HG02588 (cell line): ENCODE data around the gene TRIM8.

Experiments
- ATAC-seq: cut with Tn5 transposase; IDR thresholded peaks from one replicate; pipeline ENCODE4 v1.9.1; 2021; ENCODE audit warnings: mild to moderate bottlenecking, moderate library complexity; ENCODE audit not compliant: unreplicated experiment

TRIM8 gene

DNA sequence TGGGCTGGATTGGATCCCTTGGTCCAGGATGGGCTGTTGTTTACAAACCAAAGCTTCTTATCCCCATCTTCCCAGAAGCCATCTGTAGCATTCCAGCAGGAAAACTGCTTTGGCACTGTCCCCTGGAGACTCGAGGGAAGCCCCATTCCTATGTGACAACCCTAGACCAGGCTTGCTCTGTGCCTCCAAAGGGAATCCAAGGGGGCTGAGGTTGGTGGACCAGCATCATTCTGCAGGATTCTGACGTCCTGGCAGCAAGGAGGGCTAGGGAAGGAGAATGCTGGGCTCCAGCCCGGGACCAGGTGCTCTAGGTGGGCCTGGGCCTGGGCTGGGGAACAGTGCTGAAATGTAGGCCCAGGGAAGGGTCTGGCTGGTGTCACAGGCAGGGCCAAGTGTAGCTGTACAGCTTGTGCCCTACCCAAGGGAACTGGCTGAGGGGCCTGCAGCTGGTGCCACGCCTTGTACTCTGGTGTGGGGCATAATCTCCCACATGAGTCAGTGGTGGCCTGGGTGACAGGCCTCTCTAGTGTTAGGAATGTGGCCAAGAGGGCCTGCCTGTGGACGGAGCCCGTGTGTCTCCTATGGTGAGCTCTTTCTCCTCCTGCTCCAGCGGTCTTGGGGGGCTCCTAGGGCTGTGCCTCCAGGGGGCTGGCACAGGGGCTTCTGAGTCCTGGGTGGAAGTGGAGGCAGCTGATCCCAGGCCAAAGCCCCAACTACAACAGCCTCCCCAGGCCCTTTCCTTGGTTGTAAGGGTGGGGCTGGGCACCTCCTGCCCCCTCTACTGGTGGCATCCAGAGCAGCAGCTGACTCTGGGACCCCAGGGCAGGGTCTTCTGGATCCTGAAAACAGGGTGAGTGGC is 25.2 kb downstream of the TRIM8 start:
- ATAC-seq = no peak

- no peak for ATAC-seq
These were observed 25.9 kb downstream of the TRIM8 start for GRCh38 chr10:102670065-102670670.

- ATAC-seq = no peak
These were observed 26.7 kb downstream of the TRIM8 start for GRCh38 chr10:102670871-102671434.

GRCh38 chr10:102673236-102673818 is 29.0 kb downstream of the TRIM8 start:
- ATAC-seq = no peak

DNA sequence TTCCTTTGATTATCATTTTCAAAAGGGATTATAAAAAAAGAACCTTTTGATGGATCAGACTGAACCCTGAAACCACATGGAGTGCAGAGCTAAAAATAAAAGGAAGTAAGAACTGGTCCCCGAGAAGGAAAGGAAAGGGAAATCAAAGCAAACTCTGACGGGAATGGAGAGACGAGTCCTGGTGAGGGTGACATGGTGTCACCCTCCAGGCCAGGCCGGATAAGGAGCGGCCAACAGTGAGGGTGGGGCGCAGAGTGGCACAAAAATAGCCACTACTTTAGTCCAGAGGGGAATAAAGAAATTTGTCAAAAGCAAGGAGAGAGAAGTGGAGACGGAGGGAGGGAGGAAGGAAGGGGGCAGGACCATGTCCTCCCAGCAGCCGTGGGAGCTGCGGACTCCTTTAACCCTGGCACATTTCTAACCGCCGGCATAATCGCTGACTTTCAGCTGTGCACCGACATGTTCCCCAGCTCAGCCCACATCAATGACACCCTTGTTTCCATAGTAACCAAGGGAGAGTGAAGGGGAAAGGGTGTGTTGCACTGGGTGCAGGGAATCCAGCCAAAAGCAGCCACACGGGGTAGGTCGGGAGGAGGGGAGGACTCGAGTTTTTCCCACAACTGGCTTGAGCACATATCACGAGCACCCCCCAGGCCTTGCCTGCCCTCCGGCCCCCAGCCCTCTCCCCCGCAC is 29.7 kb downstream of the TRIM8 start:
- ATAC-seq = no peak

- no peak for ATAC-seq
These were observed 30.3 kb downstream of the TRIM8 start for GRCh38 chr10:102674566-102674965.

- no peak for ATAC-seq
These were observed 30.9 kb downstream of the TRIM8 start for GRCh38 chr10:102675011-102675665.

GRCh38 chr10:102675666-102676533 is 31.6 kb downstream of the TRIM8 start:
- no peak for ATAC-seq

DNA sequence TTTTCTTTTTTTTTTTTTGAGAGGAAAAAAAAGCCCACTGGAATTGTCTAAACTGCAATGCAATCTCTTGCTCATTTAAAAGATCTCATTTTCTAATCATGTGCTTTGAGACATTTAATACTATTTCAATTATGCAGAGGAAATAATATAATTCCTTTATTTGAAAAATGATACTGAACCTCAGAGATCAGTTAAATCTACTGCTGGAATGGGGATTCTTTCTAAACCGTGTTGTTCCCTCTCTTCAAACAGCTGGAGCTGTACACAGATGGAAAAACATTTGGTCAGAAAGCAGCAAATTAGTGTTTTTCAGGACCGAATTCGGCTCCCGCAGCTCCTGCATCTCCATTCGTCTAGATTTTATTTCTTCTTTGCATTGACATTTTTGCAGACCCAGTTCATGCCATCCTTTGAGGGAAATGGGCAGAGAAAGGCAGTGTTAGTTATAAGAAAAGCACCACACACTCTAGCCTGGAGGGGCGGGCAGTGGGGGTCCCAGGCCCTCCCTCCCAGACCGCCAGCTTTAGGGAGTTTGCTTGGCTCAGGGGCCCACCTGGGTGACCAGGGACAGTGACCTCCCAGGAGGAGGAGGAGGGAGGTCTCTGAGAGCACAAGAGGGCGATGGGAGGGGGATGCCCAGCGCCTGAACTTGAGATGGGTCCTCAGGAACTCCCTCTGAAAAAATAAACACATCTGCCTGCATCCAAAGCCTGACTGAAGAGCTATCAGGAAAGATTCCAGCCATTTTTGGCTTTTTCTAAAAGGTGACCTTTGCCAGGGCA is 32.4 kb downstream of the TRIM8 start:
- ATAC-seq = no peak

DNA sequence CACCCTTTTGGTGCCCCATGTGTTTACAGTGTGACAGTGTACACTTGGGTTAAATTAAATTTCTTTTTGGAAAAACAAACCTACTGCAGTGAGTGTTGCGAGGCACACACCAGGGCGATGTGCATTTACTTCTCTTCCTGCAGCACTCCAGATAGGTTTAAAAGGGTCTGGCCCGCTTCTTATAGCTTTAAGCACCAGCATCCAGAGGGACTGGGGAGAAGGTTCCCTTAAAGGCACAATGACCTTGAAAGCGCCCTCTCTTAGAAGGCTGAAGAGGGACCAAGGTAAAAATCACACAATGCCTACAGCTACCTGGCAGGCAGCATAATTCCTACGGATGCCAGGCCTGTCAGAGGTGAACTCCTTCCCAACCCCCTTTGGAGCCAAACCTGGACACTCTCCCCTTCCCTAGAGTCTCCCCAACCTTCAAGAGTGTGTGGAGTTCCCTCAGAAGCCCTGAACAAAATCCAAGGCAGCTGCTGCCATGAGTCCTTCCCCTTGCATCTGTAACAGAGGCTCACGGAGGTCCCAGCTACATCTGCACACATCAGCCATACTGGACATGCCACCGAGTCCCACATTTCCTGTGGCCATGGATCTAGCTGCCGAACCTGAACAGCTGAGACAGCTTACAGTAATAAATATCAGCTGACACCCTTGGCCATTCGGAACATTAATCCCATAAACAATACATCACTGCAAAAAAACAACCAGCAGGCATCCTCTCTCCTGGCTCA is 33.2 kb downstream of the TRIM8 start:
- ATAC-seq = no peak

DNA sequence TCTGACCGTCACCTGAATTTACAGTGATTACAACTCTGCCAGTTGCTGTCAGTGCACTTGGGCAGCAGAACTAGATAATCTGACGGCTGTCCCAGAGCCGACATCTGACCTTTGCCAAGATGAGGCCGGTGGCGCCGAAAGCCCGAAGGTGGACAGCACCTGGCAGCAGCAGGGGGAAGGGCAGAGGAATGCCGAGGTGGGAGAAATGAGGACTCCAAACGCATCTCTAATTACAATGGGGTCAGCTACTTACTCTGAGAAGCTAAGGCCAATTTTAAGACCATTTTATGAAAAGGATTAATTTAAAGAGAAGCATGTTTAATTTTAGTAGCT is 33.8 kb downstream of the TRIM8 start:
- no peak for ATAC-seq

DNA sequence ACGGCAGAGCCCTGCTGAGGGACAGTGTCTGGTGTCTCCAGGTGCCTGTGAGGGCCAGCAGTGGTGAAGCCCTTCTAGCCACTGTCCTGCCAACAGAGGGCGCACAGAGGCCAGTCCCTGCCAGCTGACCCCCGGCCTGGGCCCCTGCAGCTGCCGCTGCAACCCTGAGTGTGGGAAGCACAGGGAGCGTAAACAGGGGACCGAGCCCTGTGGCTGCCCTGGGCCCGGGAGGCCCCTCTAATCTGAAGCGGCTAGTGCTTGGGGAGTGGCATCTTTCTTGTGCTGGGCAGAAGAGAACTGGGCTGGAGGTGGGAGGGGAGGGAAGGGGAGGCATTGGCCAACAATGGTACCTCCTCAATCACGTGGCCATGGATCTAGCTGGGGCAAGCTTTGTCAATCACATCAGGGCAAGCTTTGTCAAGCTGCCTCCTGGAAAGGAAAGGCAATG is 34.6 kb downstream of the TRIM8 start:
- no peak for ATAC-seq

- ATAC-seq = no peak
These were observed 35.3 kb downstream of the TRIM8 start for GRCh38 chr10:102679596-102679995.

DNA sequence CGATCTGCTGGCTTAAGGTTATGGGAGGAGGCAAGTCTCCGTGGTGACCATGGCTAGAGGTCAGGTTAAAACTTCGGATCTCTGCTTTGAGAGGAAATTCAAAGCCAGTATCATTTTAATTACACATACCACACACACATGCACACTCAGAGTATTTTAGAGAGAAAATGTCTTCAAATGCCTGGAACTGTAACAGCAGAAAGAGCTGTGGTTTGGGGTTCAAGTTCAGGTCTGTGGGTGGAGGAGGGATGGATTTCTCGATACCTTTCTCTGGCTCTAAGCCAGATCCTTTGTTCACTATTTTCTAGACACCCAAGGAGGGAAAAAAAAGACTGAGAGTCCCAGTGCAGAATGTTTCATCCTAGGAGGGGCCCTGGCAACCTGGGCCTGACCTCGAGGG is 37.4 kb downstream of the TRIM8 start:
- ATAC-seq = no peak

DNA sequence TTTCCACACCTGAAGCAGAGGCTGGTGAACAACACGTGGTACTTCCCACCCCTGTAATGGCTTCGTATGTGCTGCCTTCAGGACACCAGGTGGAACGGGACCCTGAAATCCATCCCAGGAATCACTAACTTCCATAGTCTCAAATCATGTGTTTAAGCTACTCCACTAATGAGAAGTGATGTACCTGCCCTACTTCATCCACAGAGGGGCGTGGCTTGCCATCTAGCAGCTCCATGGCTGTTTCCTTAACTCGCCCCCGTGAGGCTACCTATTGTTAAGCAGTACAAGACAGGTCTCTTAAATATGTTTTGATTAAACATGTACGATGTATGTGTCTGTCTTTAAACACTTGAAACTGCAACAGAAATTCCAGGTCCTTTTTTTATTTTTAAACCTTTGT is 38.1 kb downstream of the TRIM8 start:
- ATAC-seq = no peak

GRCh38 chr10:102682981-102683380 is 38.7 kb downstream of the TRIM8 start:
- ATAC-seq = no peak

DNA sequence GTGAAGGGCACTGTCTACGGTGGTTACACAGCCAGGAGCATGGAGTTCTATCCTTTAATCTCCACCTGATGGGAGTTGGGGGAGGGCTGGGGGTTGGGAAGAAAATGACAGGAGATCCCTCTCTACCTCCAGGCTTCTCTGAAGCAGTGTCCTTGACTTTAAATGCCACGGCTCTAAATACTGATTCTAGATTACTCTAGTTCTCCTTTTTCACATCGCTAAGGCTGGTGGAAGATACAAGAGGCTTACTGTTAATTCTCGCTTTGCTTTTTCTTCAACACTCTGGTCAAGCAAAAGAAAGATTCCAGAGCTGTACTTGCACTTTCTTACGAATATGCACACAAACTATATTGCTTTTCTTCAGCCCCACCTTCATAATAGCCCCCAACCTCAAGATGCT is 39.5 kb downstream of the TRIM8 start:
- no peak for ATAC-seq

DNA sequence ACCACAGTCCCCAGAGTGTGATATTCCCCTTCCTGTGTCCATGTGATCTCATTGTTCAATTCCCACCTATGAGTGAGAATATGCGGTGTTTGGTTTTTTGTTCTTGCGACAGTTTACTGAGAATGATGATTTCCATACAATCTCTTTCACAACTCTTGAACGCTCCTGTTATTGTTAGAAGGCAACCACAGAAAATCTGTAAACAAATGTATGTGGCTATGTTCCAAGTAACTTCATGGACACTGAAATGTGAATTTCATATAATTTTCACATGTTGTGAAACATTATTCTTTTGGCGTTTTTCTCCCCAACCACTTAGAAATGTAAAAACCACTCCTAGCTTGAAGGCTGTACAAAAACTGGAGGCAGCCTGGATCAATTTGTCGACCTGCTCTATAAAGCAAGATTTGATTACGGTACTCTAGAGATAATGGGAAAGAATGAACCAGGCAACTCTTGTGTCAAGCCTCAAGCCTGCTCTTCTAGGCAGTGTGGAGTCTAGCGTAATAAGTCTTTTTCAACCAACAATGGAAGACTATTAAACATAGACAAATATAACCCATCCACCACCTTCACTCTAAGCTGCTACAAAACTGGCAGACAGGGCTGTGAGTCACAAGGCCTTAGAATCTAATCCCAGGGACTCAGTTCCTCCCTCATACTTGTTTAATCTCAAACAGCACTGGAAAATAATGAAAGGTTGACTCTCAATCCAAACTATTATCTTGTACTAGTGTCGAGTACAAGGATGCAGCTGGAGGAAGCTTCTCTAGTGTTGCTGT is 47.2 kb downstream of the TRIM8 start:
- ATAC-seq = no peak
